ENCODE measurements around the gene FSTL4.

GRCh38 chr5:133334796-133335639 is 277.3 kb downstream of the FSTL4 start:
- no peak for TF ChIP-seq CTCF (IDR thresholded peaks at IDR 0.05; ENCODE audit: low read length)
- TF ChIP-seq EZH2phosphoT487 (IDR thresholded peaks at IDR 0.05; ENCODE audit: low read length) = no peak
- TF ChIP-seq EZH2 (optimal IDR thresholded peaks at IDR 0.05; ENCODE audit: low read depth, low read length) = no peak
